UCSD-AML1 (cell line): Measurements from ENCODE around the gene LRRC49.

Experiments
- DNase-seq: peaks from one replicate; lab custom pipeline; 2025; ENCODE audit not compliant: unreplicated experiment; lab: John Stamatoyannopoulos, UW

LRRC49 gene

GRCh38 chr15:71084264-71084663, 191.6 kb downstream of the LRRC49 start:
- no peak for DNase-seq

DNA sequence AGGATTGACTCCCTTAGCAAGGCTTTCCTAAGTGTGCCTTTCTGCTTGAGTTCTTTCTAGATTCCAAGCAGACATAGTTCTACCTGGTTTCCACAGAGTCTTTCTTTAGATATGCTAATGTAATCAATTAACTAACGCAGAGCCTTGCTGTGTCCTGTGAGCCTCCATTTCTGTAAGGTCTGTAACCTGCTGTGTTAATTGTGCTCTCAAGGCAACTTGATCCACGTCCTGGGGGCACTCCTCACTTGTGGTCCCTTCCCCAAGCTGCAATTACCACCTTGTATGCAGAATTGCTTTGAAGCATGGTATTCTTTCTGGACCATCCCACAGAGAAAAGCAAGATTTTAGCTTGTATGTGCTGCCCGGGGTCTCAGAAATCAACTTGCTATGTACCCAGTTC, 193.2 kb downstream of the LRRC49 start:
- DNase-seq: no peak

DNA sequence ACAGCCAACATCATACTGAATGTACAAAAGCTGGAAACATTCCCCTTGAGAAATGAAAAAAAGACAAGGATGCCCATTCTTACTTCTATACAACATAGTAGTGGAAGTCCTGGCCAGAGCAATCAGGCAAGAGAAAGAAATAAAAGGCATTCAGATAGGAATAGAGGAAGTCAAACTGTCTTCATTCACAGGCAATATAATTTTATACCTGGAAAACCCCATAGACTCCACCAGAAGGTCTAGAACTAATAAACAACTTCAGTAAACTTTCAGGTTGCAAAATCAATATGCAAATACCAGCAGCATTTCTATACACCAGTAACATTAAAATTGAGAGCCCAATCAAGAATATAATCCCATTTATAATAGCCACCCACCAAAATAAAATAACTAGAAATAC, 195.5 kb downstream of the LRRC49 start:
- DNase-seq: no peak

DNA sequence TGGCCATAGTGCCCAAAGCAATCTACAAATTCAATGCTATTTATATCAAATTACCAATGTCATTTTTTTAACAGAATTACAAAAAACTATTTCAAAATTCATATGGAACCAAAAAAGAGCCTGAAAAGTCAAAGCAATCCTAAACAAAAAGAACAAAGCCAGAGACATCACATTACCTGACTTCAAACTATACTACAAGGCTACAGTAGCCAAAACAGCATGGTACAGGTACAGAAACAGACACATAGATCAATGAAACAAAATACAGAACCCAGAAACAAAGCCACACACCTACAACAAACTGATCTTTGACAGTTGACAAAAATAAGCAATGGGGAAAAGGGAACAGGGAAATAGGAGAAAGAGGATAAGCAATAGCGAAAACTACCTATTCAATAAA, 196.1 kb downstream of the LRRC49 start:
- no peak for DNase-seq

DNA sequence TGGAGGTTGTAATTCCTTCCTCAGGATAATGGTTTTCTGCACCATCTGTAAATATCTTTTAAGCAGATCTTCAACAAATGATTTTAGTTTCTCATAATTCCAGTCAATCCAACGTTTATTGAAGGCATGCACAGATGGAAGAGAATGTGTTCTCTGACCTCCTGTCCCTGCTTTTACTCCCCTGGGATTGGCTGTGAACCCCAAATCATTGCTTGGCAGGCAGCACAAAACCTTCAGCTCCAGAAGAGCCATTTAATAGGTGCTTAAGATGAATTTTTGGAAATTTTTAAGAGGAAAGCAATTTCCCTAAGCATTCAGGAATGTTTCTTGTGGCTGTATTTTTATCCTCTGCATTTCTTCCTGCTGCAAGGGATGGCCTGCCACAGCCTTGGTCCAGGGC, 197.2 kb downstream of the LRRC49 start:
- DNase-seq: no peak

DNA sequence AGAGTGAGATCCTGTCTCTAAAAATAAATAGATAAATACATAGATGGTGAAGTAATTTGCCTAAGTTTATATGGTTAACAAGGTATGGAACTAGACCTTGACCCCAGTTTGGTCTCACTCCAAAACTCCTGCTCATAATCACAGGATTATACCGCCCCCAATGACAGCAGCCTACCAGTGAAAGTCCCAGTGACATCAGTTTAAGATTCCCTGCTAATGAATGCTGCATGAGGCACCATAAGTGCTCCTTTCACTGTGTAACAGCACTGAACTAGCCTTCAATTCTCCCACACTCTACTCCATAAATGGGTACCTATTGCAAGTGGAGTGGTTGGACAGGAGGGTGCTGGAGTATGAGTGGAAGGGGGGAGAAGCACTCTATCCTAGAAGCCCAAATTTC, 199.0 kb downstream of the LRRC49 start:
- DNase-seq: no peak

DNA sequence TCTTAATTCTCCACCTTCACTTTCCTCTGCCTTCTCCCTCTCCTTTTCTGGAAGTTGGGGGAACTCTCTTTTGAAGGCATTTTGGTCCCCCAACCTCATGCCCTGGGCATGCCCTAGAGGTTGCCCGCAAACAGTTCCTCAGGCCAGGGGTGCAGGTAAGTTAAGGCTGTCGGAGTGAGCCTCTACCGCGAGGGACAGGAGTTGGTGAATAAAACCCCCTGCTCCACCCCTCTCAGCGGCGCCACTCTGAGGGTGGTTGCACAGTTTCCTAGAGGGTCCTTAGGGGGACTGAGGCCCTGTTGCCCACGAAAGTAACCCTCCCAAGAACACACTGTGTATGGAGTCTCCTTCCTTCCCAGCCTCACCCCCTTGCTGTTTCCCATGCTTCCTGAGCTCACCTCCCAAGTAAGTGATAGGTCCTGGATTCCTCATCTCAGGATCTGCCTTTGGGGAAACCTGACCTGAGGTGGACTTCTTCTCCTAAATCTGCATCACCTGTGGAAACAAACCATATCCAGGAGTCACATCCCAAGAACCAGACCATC, 199.5 kb downstream of the LRRC49 start:
- no peak for DNase-seq

- DNase-seq: no peak
These were observed 200.7 kb downstream of the LRRC49 start for GRCh38 chr15:71093054-71094024.

DNA sequence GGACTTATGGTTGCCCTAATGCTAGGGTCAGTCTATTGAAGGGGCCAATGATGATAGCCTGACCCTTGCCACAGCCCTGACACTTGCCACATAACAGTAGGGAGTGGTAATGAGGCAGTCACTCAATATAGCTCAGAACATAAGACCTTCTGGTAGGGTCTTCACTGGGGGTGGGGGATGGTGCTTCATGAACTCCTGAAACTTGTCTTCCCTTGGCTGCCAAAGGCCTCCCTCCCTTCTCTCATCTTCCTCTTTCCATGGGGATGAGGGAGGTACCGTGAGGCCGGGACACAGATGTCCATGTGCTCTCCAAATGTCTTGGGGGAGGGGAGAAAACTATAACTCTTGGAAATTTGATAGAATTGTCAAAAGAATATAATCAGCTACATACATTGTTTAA, 201.5 kb downstream of the LRRC49 start:
- no peak for DNase-seq

DNA sequence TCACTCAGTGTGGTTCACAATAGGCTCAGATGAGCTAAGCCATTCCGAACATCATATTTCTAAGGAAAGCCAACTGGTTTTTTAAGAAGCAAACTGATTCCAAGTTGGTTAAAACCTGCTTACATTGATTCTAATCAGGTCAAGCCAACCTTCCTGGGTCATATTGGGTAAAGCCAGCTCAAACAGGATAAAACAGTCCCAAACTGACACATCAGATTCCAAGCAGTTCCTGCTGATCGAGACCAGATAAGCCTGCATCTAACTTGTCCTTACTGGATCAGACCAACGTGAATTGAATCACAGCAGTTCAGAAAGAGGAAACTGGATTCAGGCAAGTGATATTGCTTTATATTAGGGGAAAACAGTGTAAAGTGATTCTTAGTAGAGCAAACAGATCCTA, 204.1 kb downstream of the LRRC49 start:
- no peak for DNase-seq

DNA sequence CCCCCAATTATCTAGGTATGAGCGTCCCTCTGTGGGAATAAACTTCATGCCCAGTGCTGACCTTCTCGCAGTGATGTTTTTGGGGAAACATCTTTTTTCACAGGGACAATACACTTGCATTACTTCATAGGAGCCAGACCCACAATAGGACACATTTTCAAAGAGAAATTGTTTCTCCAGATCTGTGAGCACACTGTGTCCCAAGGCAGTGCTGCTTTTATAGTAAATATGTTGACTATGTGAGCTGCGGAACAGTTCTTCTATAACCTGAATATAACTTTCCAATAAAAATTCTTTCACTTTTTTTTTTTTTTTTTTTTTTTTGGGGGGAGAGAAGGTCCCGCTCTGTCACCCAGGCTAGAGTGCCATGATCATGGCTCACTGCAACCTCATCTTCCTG, 205.3 kb downstream of the LRRC49 start:
- no peak for DNase-seq

DNA sequence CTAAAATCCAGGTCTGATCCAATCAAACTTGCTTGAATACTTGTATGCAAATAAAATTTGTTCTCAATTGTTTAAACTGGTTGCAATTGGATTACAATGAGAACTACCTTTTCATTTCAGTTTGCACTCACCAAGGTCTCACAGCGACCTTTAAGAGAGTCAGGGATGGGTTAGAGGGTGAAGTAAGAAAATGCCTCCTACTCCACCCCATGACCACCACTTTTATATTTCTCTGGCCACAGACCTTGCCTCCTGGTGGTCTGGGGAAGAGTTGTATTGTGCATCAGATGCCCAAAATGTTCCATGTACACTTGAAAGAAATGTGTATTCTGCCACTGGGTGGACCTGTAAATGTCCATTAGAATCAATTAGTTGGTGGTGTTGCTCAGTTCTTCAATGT, 206.3 kb downstream of the LRRC49 start:
- DNase-seq: no peak
